HCT116 (cell line): ENCODE results near the gene FAM234B.

Experiments used
- CTCF ChIP-seq, 3 experiments: fragments of 200-600 bp in 1 of 3; sonication (generic) in 1 of 3; IDR thresholded peaks in 2 of 3; conservative IDR thresholded peaks in 1 of 3; 2 replicates each; pipeline ENCODE4 v1.5.1; 2012 to 2017; ENCODE audit warnings: low read depth in 2 of 3, low read length in 2 of 3, antibody characterized with exemption in 1 of 3, borderline replicate concordance in 1 of 3, control low read depth in 1 of 3, mild to moderate bottlenecking in 1 of 3, mixed read lengths in 1 of 3, mixed run types in 1 of 3, moderate library complexity in 1 of 3; ENCODE audit not compliant: insufficient read depth in 1 of 3
- EZH2phosphoT487 ChIP-seq: fragments of 200-600 bp; IDR thresholded peaks from 2 replicates; pipeline ENCODE4 v1.6.1; 2018; ENCODE audit warnings: antibody characterized with exemption, borderline replicate concordance
- JUND ChIP-seq: IDR thresholded peaks from 2 replicates; pipeline ENCODE4 v1.6.1; 2012
- POLR2AphosphoS5 ChIP-seq: IDR thresholded peaks from 2 replicates; pipeline ENCODE4 v1.6.1; 2011; ENCODE audit warnings: mild to moderate bottlenecking, low read depth, low read length, moderate library complexity
- RAD21 ChIP-seq: IDR thresholded peaks from 2 replicates; pipeline ENCODE4 v1.6.1; 2012; ENCODE audit warnings: low read depth, mild to moderate bottlenecking
- ZNF274 ChIP-seq: fragments of 200-500 bp; sonication (Bioruptor generic); IDR thresholded peaks from 2 replicates; pipeline ENCODE4 v1.6.1; 2014; ENCODE audit warnings: mild to moderate bottlenecking, low read depth, low read length, inconsistent platforms

GRCh38 chr12:13099066-13099843 is 55.1 kb downstream of the FAM234B start:
- TF ChIP-seq EZH2phosphoT487 (no peak), CTCF (IDR thresholded peaks at IDR 0.05 in 2 of 3, conservative IDR thresholded peaks at IDR 0.05 in 1 of 3; ENCODE audit: borderline replicate concordance in 1 of 3, insufficient read depth in 1 of 3, low read depth in 2 of 3, low read length in 2 of 3) (no peak), POLR2AphosphoS5 (no peak), ZNF274 (no peak), RAD21 (no peak), JUND (no peak)
